Right ventricle myocardium inferior (tissue), 1 donor: Measurements from ENCODE around the gene PARP3. TPM values are rescaled to one million over a fixed set of nuclear protein-coding genes. Genes with fewer than 3 reads are reported as not detected.

ENCODE experiments used
- ATAC-seq: fragments of 200-7000 bp; cut with Tn5 transposase; one replicate; pipeline ENCODE4 v1.9.1; 2020; ENCODE audit warnings: mild to moderate bottlenecking, moderate library complexity
- DNase-seq: peaks from one replicate; pipeline ENCODE4 v3.0.0; 2021; ENCODE audit errors: missing footprints
- intact Hi-C: fragments of 100-400 bp; cut with DNase I; formaldehyde crosslinking; loops from one replicate; pipeline ENCODE4 v1.11.0; 2022
- total RNA-seq: library from RNA; stranded (reverse); fragmentation: NEBNext Ultra II Directional; extraction: Animal tissue kit (Norgen Biotek cat#: 25700); gene quantifications from one replicate; pipeline ENCODE4 v1.2.1, GENCODE V29; 2021
- donor health status: DM: no; HTN: yes; CAD: no; lungs with severe emphysema.

The PARP3 gene
- total RNA-seq, 1 donor from 2014 or later = 17.6 TPM

DNA sequence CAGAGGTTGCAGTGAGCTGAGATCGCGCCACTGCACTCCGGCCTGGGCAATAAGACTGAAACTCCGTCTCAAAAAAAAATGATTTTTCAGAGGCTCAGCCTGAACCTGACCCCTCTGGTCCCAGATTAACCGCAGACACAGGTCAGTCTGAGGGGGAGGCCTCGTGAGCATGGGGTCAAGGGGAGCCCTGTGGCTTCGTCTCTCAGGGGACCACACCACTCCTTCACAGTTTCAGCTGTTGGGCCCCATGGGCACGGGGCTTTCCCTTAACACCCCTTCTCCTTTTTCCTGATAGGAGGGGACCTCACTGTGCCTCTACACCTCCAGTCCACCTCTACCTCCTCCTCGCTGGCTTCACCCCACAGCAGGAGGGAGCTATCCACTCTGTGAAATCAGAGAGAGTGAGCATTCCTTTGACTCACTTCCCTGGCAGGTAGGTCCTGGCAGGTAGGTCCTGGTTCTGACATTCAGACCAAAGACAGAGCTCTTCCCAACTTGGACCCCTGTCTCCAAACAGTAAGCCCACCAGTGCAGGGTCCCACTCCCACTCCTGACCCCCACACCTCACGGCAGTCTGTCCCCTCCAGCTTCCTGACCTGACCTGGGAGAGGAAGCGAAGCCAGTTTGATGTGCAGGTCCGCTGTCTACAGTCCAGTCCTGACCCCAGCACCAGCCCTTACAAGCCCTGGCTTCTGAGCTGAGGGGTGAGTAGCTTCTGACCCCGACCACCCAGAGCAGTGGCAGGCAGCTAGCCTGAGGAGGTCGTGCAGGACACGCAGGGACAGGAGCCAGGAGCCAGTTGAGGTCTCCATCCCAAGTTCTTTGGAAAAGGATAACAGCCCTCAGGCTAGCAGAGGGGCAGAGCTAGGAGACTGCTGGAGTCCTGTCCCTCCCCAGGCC lies 9.4 kb upstream of the PARP3 start:
- DNase-seq (no peak), ATAC-seq (no peak)
- intact Hi-C loops = no loop called here

DNA sequence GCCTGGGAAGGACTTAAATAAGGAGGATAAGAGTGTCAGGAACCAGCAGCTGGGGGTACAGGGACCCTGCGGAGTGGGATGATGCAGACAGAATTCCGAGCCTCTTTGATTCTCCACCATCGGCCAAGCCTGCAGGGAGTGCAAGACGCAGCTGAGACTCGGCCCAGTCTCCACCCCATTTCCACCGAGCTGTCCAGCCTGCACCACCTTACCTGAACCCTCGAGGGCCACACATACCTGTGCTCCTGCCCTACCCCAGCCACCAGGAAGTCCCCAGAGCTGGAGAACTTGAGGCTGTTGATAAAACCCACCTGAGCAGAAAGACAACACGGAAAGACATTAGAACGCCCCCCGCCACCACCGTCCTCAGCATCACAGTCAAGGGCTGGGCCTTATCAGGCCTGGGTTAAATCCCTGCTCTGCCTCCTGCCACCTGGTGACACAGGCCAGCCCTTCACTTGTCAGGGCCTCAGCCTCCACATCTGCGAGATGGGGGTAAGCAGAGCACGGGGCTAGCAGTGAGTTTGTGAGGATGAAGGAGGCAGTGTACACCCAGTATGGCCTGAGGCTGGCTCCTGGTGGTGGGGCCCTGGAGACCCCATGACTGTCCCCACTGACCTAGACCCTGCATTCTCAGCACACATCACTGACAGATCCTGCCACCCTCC lies 8.6 kb upstream of the PARP3 start:
- intact Hi-C loops = no loop called here
- ATAC-seq (no peak), DNase-seq (no peak)

DNA sequence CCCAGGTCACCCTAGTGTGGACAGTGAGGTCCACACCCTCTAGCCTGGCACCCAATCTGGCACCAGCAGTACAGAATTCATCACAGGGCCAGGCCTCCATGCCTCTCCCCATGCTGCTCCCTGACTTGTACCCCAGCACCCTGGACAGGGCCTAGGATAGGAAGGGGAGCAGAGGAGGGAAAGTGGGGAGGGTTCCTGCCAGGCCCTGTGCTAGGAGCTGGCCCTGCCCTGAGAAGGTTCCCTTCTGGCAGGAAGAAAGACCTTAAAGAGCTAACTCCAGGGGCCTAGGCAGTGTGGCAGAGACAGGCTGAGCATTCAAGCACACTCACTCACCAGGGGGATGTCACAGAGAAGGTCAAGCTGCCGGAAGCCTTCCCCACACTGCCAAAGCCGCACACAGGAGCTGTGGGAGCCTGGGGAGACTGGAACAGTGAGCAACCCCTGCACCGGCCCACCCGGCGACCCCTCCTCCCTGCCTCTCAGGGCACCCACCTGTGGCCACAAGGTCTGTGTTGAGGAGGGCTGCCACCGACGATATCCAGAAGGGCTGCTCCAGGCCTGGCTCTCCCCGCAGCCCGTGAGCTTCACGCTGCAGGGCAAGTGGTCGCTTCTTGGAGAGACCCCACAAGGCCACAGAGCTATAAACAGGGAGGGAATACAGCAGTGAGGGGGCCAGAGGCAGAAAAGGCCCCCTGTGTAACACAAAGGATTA lies 7.9 kb upstream of the PARP3 start:
- intact Hi-C loops = no loop called here
- DNase-seq = no peak
- ATAC-seq = no peak

DNA sequence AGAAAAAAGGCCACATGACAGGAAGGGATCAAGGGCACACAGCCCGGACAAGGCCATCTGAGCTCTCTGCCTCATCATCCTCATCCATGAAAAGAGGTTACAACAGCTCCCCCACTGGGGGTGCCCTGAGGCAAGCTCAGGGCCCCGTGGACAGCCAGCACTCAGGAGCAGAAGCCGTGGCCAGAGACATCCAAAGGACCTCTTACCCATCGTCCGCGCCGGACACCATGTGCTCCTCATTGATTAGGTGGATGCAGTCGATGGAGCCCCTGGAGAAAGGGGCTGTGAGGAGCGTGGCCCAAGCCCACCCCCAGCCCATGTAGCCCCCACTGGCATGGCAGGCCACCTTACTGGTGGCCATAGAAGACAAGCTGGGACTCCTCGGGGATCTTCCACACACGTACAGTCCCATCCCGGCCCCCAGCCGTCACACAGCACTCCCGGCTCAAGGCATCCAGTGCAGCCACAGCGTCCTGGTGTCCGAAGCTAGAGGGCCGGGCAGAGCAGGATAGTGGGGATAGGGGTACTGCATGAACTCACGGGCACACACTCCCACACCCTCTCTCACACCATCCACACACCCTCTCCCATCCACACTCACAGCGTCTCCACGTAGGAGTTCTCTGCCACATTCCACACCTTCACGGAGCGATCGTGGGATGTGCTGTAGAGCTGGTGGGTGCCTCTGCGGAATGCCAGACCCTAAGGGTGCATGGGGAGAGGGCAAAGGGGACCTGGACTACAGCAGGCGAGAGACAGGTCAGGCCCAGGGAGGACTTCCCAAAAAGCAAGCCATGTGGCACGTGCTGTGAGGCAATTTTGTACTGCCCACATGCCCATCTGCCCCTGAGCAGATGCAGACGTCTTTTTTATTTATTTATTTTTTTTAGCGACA lies 6.9 kb upstream of the PARP3 start:
- intact Hi-C loops = no loop called here
- ATAC-seq (no peak), DNase-seq (no peak)

DNA sequence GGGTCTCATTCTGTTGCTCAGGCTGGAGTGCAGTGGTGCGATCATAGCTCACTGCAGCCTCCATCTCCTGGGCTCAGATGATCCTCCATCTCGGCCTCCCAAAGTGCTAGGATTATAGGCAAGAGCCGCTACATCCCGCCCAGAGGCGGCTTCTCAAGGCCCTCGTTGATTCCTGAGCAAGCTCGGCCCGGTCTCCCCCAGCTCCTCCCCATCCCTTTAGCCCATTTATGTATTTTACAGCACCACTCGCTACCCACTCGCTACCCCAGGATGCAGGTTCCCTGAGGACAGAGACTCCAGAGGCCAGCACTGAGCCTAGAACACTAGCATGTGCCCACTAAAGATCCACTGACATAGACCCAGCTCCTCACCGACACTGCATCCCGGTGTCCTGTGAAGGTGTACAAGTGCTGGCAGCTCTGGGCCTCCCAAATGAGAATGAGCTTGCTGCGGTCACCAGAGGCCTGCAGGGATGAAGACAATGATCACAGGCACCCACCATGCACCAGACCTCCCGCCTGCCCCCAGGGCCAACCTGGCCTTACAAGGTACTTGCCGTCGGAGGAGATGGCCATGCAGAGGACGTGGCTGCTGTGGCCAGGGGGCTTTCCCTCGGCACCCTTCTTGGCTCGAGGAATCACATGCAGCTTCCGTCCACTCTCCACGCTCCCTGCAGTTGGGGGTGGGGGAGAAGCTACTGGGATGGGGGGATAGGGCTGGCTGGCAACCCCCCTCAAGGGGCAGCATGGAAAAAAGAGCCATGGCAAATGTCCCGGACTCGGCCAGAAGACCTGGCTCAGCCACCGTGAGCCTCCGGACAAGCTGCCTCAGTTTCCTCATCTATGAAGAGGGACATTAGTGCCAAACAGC lies 6.0 kb upstream of the PARP3 start:
- no peak for ATAC-seq
- DNase-seq = no peak
- intact Hi-C loops = no loop called here

DNA sequence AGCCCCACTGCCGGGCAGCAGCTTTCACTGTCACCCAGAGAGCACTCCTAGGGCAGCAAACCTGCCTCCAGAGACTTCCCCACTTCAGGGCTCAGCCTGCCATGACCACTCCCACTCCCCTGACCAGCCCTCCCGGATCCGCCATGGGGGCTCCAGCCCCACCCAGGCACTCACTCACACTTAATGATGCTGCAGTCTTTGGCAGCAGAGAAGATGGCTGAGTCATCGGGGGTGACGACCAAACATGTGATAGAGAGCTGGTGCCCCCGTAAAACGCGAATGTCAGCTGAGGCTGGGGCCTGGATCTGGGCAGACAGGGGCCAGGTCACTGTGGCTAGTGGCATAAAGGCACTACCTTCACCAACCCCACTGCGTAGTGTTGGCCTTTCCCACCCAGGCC lies 5.1 kb upstream of the PARP3 start:
- ATAC-seq = no peak
- DNase-seq = no peak
- intact Hi-C loops = no loop called here

DNA sequence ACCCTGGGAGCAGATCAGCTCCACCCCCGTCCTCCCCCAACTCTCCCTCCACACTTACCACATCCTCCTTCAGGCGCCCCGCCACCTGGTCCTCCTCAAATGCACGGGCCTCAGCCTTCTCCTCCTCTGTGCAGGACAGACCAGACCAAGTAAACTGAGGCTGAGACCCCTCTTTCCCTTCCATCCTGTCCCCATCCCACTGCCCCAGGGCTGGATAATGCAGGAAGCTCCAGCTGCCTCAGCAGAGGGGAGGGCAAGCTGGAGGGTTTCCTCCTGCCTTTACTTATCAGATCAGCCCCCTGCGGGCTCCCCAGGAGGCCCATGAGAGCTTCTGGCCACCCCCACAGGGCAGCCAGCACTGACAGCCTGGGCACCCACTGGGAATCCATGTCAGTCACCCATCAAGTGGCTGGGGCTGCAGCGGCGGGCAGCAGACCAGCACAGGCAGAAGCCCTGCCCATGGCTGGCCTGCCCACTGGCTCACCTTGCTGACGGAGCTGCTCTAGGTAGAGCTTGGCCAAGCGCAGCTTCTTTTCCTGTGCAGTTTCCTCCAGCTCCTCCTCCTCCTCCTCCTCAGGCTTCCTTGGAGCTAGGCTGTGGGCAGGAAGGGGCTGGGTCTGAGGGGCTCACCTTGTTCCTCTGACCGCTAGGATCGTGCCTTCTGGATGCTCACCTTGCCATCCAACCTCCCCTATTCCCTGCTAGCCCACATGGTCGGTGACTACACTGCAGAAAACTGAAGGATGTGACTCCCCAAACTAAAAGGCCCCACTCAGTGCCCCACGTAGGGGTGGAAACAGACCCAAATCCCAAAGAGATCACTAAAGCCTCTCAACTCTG lies 4.3 kb upstream of the PARP3 start:
- DNase-seq (no peak), ATAC-seq (no peak)
- intact Hi-C loops = no loop called here

DNA sequence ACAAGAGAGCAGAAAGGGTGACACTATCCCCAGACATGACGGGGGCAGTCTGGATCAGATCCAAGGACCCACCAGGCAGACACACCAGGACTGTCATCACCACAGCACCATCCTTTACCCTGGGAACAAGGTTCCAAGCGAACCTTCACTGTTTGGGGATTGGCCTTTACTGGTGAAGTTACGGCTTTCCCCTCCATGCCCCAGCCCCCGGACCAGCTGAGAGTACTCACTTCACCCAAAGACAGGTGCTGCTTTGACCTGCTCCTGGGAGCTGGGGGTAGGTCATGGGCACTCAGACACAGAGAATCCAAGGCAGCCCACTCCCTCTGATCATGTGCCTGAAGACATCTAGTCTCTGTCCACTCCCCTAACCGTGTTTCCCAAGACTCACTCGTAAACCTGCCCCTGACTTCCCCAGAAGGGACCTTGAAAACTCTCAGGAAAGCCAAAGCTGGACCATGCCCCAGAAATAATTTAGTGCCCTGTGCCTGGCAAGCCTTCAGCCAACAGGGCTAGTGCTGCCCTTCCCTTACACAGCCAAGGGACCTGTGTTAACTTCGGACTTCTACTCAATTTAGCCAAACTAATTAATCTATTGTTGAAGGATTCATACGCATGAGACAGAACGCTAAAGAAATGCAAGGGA lies 3.3 kb upstream of the PARP3 start:
- no peak for ATAC-seq
- DNase-seq = no peak
- intact Hi-C loops = no loop called here

DNA sequence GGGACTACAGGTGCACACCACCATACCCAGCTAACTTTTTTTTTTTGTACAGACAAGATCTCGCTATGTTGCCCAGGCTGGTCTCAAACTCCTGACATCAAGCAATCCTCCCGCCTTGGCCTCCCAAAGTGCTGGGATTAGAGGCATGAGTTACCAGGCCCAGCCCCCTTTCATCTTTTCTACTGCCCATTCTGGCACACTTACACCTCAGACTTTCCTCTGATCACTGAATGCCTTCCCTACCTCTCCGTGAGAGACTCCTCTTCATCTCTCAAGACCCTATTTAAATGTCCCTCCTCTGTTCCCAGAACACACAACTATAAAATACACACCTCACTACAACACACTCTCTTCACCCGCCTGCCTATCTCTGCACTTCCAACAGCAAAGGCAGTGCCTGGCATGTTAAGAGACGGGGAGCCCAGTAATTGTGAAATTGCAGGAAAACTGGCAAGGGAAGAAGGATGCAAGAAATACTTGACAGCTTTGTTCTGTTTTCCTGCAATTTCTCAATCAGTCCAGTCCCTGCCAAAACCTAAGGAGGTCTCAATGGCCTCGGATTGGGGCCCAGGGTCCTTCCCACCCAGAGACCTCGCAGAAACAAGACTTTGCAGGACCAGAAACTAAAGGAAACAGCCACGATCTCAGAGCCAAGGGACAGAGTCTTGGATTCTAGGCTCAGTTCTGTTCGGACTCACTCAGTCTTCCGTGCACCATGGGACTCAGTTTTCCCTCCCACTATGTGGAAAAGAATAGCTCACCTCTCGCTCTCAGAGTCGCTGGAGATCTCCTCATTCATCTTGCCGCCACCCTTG lies 1.3 kb upstream of the PARP3 start:
- no peak for ATAC-seq
- no peak for DNase-seq
- intact Hi-C loops = loop anchor here (5.0 kb wide), 2 partner anchors 116 to 201 kb away; partner anchors contain the start of gene DUSP7

DNA sequence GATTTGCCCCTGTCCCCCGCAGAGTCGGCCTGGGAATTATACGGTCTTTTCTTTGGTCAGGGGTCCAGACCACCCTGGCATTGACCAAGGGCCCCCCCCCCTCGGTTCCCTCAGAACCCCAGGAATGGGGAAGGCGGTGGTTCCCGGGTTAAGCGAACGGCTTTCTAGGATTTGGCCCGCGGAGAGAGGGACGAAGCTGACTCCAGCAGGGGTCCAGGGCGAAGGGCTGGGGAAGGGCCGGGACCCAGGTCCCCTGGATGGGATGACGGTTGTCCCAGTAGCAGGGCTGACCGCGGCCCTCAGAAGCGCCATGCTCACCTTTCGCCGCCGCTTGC lies 733 bp upstream of the PARP3 start:
- ATAC-seq (no peak), DNase-seq (no peak)
- intact Hi-C loops = loop anchor here (5.0 kb wide), 2 partner anchors 116 to 201 kb away; partner anchors contain the start of gene DUSP7

DNA sequence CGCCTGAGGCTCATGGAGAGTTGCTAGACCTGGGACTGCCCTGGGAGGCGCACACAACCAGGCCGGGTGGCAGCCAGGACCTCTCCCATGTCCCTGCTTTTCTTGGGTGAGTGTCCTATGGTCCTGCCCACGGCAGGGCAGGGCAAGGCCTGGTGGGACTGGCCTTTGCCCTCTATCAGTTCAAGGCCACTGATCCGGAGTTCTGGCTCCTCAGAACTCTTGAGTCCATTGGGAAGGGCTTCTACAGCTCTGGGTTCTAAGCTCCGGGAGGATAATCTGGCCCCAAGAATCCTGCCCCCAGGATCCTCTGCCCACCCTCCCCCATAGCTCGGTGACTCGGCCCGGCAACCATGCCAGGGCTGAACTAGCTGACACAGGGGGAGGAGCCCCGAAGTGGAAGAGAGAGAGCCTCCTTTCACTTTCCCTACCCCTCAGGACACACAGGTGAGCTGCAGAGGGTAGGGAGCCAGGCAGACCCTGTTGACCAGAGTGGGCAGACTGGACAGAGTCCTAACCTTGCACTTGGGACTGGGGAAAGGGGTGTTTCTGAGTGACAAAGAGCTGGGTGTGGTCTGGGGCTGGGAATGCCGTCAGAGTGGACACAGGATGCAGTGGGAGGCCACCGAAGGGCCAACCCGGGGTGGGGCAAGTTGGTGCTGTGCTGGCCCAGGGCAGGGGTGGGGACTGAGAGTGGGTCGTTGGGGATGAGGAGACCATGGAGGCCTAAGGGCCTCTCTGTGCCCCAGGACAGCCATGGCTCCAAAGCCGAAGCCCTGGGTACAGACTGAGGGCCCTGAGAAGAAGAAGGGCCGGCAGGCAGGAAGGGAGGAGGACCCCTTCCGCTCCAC lies 664 bp downstream of the PARP3 start:
- ATAC-seq = peak; percentile 20
- intact Hi-C loops = loop anchor here (1.0 to 5.0 kb wide), 4 partner anchors 31 to 199 kb away; partner anchors contain the start of genes ABHD14B, DUSP7 and RPL29
- no peak for DNase-seq

DNA sequence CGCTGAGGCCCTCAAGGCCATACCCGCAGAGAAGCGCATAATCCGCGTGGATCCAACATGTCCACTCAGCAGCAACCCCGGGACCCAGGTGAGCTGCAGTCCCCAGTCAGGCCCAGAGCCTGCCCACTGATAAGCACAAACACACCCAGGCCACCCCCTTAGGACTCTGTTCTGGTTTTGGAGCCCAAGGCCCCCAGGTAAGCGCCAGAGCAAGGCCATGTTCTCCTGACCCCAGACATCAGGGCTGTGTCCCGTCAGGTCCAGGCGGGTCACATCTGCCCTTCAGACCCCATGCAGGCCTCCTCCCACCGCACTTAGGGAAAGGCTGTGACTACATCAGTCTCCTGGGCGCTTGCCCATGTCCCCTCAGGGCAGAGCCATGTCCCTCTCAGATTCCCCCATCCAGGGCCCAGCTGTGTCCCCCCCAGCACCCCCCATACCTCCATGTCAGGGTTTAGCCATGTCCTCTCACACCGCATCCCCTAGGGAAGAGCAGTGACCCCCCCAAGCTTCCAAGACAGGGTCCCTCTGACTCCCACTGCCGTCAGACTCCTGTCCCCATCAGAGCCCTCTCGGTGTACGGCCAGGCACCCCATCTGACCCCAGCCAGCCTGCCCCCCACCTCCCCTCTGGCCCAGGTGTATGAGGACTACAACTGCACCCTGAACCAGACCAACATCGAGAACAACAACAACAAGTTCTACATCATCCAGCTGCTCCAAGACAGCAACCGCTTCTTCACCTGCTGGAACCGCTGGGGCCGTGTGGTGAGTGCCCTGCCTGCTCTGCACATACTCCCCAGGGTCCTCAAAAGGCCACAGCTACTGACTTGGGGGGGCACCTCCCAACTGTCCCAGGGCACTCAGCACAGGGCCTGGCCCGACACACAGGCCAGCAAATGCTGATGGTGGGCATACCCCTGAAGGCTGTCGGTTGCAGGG lies 1.6 kb downstream of the PARP3 start:
- DNase-seq = no peak
- intact Hi-C loops = loop anchor here (5.0 kb wide), 2 partner anchors 114 to 199 kb away; partner anchors contain the start of gene DUSP7
- no peak for ATAC-seq

DNA sequence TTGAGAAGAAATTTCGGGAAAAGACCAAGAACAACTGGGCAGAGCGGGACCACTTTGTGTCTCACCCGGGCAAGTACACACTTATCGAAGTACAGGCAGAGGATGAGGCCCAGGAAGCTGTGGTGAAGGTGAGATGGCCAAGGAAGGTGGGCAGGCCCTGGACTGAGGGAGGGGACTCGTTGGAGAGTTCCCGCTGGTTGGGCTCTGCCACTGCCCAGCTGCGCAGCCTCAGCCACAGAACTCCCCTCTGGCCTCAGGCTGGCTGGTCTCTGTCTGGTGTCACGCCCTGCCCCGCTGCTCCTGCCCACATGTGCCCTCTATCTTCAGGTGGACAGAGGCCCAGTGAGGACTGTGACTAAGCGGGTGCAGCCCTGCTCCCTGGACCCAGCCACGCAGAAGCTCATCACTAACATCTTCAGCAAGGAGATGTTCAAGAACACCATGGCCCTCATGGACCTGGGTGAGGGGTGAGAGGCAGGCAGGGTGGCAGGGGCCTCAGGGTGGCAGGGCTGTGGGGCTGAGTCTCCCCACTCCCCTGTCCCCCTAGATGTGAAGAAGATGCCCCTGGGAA lies 2.4 kb downstream of the PARP3 start:
- ATAC-seq = no peak
- no peak for DNase-seq
- intact Hi-C loops = loop anchor here (5.0 kb wide), 2 partner anchors 113 to 198 kb away; partner anchors contain the start of gene DUSP7
